ENCODE data around the gene NDP. TPM values are rescaled to one million over a fixed set of nuclear protein-coding genes. Genes with fewer than 3 reads are reported as not detected.

NDP gene, protein sequence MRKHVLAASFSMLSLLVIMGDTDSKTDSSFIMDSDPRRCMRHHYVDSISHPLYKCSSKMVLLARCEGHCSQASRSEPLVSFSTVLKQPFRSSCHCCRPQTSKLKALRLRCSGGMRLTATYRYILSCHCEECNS
- total RNA-seq (2022) = 0.86 and 1.5 TPM in 2 replicates
- percentile 29 among the genes with signal in this experiment for Bru-seq, nascent RNA
- BruChase-seq, experiment 1, labeled RNA remaining after a 6-hour chase = percentile 17 among the genes with signal in this experiment
- BruChase-seq, experiment 2, labeled RNA remaining after a 2-hour chase = percentile 24 among the genes with signal in this experiment
- long read RNA-seq, partial matches to known transcripts = 0 of 3 reads
- long read RNA-seq, other reads (novel, unspliced or antisense) = 0 of 3 reads

DNA sequence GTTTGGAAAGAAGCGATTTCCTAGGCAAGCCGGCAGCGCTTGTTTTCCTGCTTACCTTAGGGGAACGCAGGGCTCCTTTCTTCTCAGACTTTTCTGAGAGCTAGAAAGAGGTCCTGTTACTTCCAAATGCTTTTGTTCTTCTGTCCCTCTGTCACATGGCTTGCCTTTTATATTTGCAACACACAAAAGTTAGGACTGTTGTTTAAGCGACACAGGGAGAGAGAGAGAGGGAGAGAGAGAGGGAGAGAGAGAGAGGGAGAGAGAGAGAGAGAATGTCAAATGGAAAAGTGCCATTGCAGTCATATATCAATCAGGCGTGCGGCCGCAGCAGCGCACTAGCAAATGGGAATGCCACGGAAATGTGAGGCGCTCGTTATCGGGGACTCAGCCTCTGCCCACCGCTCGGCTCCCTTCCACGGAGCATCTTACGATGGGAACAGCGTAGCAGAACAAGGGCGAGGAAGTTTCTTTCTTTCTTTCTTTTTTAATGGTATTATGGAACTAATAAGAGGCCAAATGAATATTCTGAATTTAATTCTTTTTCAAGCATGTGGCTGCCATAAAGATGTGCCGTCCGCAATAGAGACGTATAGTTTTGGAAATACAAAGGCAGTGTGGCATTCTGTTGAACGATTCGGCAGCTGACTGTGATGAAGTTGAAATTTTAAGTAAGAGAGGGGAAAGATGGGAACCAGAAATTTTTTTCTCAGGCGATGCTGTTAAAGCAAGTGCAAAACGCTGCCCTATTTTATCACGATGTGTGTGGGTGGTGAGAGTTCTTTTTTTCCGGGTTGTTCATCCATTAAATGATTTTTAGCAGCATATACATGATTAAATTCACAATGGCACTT is at the start of gene NDP:
NDP (minus strand) TSS at position 142 of the 851 bp plus-strand sequence. CDS start 14,745 bp downstream, outside the sequence.
- Mint-ChIP-seq H3K36me3 (ENCODE audit: insufficient read depth, unreplicated experiment) (peaks cover 12% of the 10 kb centered on the region), H3K4me1 (ENCODE audit: low read depth, unreplicated experiment) (peaks cover 31% of the 10 kb centered on the region), H3K27me3 (ENCODE audit: unreplicated experiment) (no peaks in the 10 kb centered on the region), H3K9me3 (ENCODE audit: low read depth, unreplicated experiment) (no peaks in the 10 kb centered on the region), H3K27ac (ENCODE audit: unreplicated experiment) (peak within 1 kb of the TSS; percentile 61), H3K4me3 (ENCODE audit: low read depth, unreplicated experiment) (peak within 1 kb of the TSS; percentile 74)
- BruUV-seq (replicated peaks) = no TSS peak
- peak; percentile 16 for DNase-seq
- TF ChIP-seq, protein P1, sequence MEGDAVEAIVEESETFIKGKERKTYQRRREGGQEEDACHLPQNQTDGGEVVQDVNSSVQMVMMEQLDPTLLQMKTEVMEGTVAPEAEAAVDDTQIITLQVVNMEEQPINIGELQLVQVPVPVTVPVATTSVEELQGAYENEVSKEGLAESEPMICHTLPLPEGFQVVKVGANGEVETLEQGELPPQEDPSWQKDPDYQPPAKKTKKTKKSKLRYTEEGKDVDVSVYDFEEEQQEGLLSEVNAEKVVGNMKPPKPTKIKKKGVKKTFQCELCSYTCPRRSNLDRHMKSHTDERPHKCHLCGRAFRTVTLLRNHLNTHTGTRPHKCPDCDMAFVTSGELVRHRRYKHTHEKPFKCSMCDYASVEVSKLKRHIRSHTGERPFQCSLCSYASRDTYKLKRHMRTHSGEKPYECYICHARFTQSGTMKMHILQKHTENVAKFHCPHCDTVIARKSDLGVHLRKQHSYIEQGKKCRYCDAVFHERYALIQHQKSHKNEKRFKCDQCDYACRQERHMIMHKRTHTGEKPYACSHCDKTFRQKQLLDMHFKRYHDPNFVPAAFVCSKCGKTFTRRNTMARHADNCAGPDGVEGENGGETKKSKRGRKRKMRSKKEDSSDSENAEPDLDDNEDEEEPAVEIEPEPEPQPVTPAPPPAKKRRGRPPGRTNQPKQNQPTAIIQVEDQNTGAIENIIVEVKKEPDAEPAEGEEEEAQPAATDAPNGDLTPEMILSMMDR (IDR thresholded peaks at IDR 0.05; ENCODE audit: unreplicated experiment) = no peak
- intact Hi-C loops (cut with micrococcal nuclease; ENCODE audit: unreplicated experiment) = loop anchor here (5.0 to 10.0 kb wide), 3 partner anchors 39 to 201 kb away; no protein-coding TSS in a partner anchor
- CTCF ChIA-PET = interaction anchor here (0.5 to 1.2 kb wide), 5 partner anchors 15 to 230 kb away, joined by 3 to 8 read pairs (median 4); no protein-coding TSS in a partner anchor

DNA sequence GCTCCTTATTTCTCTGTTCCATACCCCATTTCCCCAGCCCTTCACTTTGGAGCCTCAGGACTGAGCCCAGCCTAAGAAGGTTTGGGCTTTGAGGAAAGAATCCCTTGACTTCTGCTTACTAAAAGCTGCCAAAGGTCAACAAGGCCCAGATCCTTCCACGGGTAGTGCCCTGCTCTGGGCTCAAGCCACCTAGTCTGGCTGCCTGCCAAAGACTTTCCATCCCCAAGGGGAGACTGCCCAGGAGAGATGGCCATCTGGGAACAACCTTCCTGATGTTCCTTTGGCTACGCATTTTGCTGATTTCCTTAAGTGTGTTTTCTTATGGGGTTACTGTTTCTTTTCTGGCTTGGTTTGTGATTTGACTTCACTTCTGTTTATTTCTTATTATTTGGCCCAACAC is 49.8 kb upstream of the NDP start:
- H3K4me1 Mint-ChIP-seq (ENCODE audit: low read depth, unreplicated experiment) = peaks cover 17% of the 10 kb centered on the region
- no peaks in the 10 kb centered on the region for H3K9me3 Mint-ChIP-seq (ENCODE audit: low read depth, unreplicated experiment)
- H3K4me3 Mint-ChIP-seq (ENCODE audit: low read depth, unreplicated experiment) = no peak overlapping the region
- H3K36me3 Mint-ChIP-seq (ENCODE audit: insufficient read depth, unreplicated experiment) = no peaks in the 10 kb centered on the region
- H3K27me3 Mint-ChIP-seq (ENCODE audit: unreplicated experiment) = no peaks in the 10 kb centered on the region
- intact Hi-C loops (cut with micrococcal nuclease; ENCODE audit: unreplicated experiment) = no loop called here
- no peak for DNase-seq
- no TSS peak for BruUV-seq (replicated peaks)
- TF ChIP-seq, protein P1 (IDR thresholded peaks at IDR 0.05; ENCODE audit: unreplicated experiment) = no peak
- CTCF ChIA-PET = no interaction called here
- H3K27ac Mint-ChIP-seq (ENCODE audit: unreplicated experiment) = no peak overlapping the region

DNA sequence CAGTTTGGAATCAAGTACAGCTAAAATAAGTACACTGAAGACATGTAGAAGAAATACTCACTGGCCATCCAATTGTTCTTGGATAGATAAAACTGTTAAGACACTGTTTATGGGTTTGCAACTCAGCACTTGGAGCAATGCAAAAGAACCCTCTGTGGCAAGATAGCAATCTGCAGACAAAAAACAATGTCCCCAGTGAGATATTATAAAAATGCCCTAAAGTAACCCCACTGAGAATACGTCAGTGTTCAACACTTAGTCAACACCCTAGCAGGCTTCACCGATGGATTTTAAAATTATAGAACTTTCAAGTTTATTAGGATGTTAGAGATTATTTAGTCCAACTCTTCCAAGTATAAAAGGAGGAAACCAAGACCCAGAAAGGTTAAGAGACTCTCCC is 47.5 kb upstream of the NDP start:
- H3K9me3 Mint-ChIP-seq (ENCODE audit: low read depth, unreplicated experiment) = no peaks in the 10 kb centered on the region
- peaks cover 13% of the 10 kb centered on the region for H3K4me1 Mint-ChIP-seq (ENCODE audit: low read depth, unreplicated experiment)
- no TSS peak for BruUV-seq (replicated peaks)
- H3K27me3 Mint-ChIP-seq (ENCODE audit: unreplicated experiment) = no peaks in the 10 kb centered on the region
- H3K36me3 Mint-ChIP-seq (ENCODE audit: insufficient read depth, unreplicated experiment) = no peaks in the 10 kb centered on the region
- intact Hi-C loops (cut with micrococcal nuclease; ENCODE audit: unreplicated experiment) = no loop called here
- CTCF ChIA-PET = no interaction called here
- no peak overlapping the region for H3K4me3 Mint-ChIP-seq (ENCODE audit: low read depth, unreplicated experiment)
- DNase-seq = no peak
- TF ChIP-seq, protein P1 (IDR thresholded peaks at IDR 0.05; ENCODE audit: unreplicated experiment) = no peak
- H3K27ac Mint-ChIP-seq (ENCODE audit: unreplicated experiment) = no peak overlapping the region

DNA sequence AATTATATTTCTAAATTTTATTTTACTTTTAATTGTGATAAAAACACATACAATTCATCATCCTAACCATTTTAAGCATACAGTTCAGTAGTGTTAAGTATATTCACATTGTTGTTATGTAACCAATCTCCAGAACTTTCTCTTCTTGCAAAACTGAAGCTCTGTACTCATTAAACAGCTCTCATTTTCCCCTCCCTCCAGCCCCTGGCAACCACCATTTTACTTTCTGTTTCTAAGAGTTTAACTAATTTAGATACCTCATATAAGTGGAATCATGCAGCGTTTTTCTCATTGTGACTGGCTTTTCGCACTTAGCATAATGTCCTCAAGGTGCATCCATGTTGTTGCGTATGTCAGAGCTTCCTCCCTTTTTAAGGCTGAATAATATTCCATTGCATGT is 46.7 kb upstream of the NDP start:
- TF ChIP-seq, protein P1 (IDR thresholded peaks at IDR 0.05; ENCODE audit: unreplicated experiment) = no peak
- H3K27ac Mint-ChIP-seq (ENCODE audit: unreplicated experiment) = no peak overlapping the region
- H3K36me3 Mint-ChIP-seq (ENCODE audit: insufficient read depth, unreplicated experiment) = no peaks in the 10 kb centered on the region
- H3K4me1 Mint-ChIP-seq (ENCODE audit: low read depth, unreplicated experiment) = peaks cover 5% of the 10 kb centered on the region
- H3K4me3 Mint-ChIP-seq (ENCODE audit: low read depth, unreplicated experiment) = no peak overlapping the region
- no peaks in the 10 kb centered on the region for H3K27me3 Mint-ChIP-seq (ENCODE audit: unreplicated experiment)
- intact Hi-C loops (cut with micrococcal nuclease; ENCODE audit: unreplicated experiment) = no loop called here
- DNase-seq = no peak
- CTCF ChIA-PET = no interaction called here
- H3K9me3 Mint-ChIP-seq (ENCODE audit: low read depth, unreplicated experiment) = no peaks in the 10 kb centered on the region
- no TSS peak for BruUV-seq (replicated peaks)
